ENCODE data around the gene ACVR2B. TPM values are rescaled to one million over a fixed set of nuclear protein-coding genes. Genes with fewer than 3 reads are reported as not detected.
"Not testable (repeated sequence)": the region's sequence is repeated elsewhere in the genome, so short reads cannot be mapped to it uniquely, and the experiment has no call there.

Gene ACVR2B
- 10 to 100 TPM in 1 of 4 donors, 1 to 10 TPM in 3; 3.4 to 11.9 (median 6.9) TPM for total RNA-seq
- polyA plus RNA-seq: 1 to 10 TPM in 1 of 3 donors, under 1 TPM in 2; 0.59 to 1.6 (median 0.94) TPM
- long read RNA-seq, donor 1, full-length matches to known transcripts: 3 of 6 reads
- long read RNA-seq, donor 1, partial matches to known transcripts: 1 of 6 reads
- long read RNA-seq, donor 1, other reads (novel, unspliced or antisense): 2 of 6 reads
- long read RNA-seq, donor 2, full-length matches to known transcripts: 3 of 5 reads
- long read RNA-seq, donor 2, partial matches to known transcripts: 1 of 5 reads
- long read RNA-seq, donor 2, other reads (novel, unspliced or antisense): 1 of 5 reads

DNA sequence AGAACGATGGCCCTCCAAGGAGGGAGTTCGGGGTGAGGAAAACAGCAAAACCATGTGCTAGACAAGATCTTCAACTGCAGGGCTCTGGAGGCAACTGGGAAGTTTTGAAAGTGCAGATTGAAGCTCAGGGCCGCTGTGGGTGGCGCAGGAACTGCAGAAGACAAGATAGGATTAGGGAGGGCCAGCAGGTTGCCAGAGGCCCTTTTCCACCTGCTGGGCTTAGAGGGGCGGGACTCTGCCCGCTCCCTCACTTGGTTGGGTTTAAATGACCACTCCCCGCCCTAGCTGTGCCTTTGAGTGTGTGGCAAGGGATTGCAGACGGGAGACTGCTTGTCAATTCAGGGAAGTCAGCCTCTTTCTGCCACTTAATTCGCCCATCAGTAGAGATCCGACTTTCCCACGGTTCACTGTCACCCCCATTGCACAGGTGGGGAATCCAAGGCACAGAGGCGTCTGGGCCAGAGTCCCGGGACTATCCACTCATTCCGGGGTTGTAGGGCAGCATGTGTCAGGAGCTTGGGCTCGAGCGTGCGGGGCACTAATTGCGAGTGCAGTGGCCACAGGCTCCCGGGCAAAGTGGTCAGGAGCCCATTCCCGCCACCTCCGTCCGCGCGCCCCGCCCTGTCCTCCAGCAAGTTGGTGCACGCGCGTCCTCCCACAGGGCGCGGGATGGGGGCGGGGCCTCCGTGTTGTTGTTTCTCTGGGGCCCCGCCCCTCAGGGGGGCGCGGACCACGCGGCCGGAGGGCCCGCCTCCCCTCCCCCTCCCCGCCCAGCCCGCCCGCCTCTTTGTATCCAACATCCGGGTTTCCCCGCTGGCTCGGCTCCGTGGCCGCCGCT lies at the start of gene ACVR2B:
ACVR2B (plus strand) TSS at position 816 of the 838 bp plus-strand sequence. CDS start 433 bp downstream, outside the sequence.
- H3K27me3 ChIP-seq (ENCODE audit: insufficient read depth in 3 of 3, low read length in 2 of 3): no peaks in the 10 kb centered on the region
- peaks cover 30% of the 10 kb centered on the region for H3K4me1 ChIP-seq
- DNase-seq: peak; percentile 91 to 94
- no peaks in the 10 kb centered on the region for H3K36me3 ChIP-seq (ENCODE audit: insufficient read depth in 1 of 2, low read depth in 1 of 2)
- H3K9me3 ChIP-seq: no peaks in the 10 kb centered on the region
- peak within 1 kb of the TSS; percentile 96 for H3K27ac ChIP-seq
- 5 to 10% (median 8%) methylated on average over 34 to 48 of the region's 48 CpGs for WGBS, 3 donors
- TF ChIP-seq, protein P1, sequence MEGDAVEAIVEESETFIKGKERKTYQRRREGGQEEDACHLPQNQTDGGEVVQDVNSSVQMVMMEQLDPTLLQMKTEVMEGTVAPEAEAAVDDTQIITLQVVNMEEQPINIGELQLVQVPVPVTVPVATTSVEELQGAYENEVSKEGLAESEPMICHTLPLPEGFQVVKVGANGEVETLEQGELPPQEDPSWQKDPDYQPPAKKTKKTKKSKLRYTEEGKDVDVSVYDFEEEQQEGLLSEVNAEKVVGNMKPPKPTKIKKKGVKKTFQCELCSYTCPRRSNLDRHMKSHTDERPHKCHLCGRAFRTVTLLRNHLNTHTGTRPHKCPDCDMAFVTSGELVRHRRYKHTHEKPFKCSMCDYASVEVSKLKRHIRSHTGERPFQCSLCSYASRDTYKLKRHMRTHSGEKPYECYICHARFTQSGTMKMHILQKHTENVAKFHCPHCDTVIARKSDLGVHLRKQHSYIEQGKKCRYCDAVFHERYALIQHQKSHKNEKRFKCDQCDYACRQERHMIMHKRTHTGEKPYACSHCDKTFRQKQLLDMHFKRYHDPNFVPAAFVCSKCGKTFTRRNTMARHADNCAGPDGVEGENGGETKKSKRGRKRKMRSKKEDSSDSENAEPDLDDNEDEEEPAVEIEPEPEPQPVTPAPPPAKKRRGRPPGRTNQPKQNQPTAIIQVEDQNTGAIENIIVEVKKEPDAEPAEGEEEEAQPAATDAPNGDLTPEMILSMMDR (IDR thresholded peaks at IDR 0.05): no peak
- ATAC-seq: peak; percentile 78 to 79 (median 78)
- intact Hi-C loops (cut with DNase I): loop anchor here in 1 of 2 donors (10.0 kb wide), 1 partner anchor 318 kb away; the partner anchor contains the start of genes ACAA1 and MYD88
- peak within 1 kb of the TSS; percentile 95 for H3K4me3 ChIP-seq

DNA sequence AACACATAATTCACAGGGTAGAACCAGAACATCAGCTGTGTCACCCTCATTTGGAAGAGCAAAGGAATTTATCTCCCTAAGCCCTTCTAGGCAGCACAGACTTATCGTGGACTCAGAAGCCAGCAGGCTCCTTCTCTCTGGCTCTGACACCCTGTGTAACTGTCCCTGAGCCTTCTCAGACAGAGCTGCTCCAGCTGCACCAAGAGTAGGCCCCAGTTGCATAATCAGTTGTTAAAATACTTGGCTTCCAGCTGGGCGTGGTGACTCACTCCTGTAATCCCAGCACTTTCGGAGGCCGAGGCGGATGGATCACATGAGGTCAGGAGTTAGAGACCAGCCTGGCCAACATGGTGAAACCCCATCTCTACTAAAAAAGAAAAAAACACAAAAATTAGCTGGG lies 49.4 kb upstream of the ACVR2B start:
- no peaks in the 10 kb centered on the region for H3K4me1 ChIP-seq
- H3K27ac ChIP-seq: no peak overlapping the region
- intact Hi-C loops (cut with DNase I): no loop called here
- peak; percentile 56 to 70 for DNase-seq
- WGBS, 3 donors: 50 to 73% (median 55%) methylated on average over 5 of the region's 5 CpGs
- TF ChIP-seq, protein P1 (IDR thresholded peaks at IDR 0.05): no peak
- peak; percentile 66 to 88 (median 78) for ATAC-seq
- no peaks in the 10 kb centered on the region for H3K27me3 ChIP-seq (ENCODE audit: insufficient read depth in 3 of 3, low read length in 2 of 3)
- H3K36me3 ChIP-seq (ENCODE audit: insufficient read depth in 1 of 2, low read depth in 1 of 2): peaks cover 8 to 16% of the 10 kb centered on the region in 2 donors
- no peaks in the 10 kb centered on the region for H3K9me3 ChIP-seq
- no peak overlapping the region for H3K4me3 ChIP-seq

DNA sequence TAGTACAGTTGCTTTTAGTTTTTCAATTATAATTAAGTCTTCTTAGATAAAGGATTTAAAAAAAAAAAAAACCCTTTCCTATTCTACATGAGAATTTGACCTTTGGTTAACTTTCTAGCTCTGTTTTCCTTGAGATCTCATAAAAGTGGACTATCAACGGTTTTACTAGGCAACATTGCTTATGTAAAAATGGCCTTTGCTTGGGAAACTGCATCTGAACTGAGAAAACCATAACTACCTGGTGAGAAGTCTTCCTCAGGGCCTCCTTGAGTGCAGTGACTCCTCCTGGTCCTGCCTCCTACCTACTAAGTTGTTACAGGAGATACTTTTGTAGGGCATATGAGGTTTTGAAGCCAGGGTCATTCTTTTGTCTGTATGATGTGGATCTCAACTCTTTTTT lies 42.1 kb upstream of the ACVR2B start:
- TF ChIP-seq, protein P1 (IDR thresholded peaks at IDR 0.05): no peak
- DNase-seq (no peak), ATAC-seq (no peak)
- intact Hi-C loops (cut with DNase I): no loop called here
- Histone ChIP-seq H3K36me3 (ENCODE audit: insufficient read depth in 1 of 2, low read depth in 1 of 2) (no peaks in the 10 kb centered on the region), H3K27me3 (ENCODE audit: insufficient read depth in 3 of 3, low read length in 2 of 3) (no peaks in the 10 kb centered on the region), H3K9me3 (no peaks in the 10 kb centered on the region), H3K4me1 (no peaks in the 10 kb centered on the region), H3K4me3 (no peak overlapping the region), H3K27ac (no peak overlapping the region)
- 66 to 79% (median 77%) methylated on average over 1 of the region's 1 CpG for WGBS, 3 donors

DNA sequence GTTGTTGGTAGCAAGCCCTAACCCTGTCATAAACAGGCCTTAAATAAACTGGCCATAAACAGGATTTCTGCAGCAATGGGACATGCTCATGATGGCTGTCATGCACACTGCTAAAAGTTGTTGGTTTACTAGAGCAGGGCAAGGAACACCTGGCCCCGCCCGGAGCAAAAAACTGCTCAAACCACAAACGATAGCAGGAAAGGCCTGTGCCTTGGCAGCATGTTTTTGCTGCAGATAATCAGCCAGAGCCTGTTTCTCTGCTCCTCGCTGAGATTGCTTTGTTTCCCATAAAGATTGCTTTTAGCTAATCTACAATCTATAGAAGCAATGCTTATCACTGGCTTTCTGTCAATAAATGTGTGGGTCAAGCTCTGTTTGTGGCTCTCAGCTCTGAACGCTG lies 32.9 kb upstream of the ACVR2B start:
- WGBS, 3 donors: 84 to 92% (median 90%) methylated on average over 5 of the region's 5 CpGs
- H3K27ac ChIP-seq; intact Hi-C loops (cut with DNase I); H3K9me3 ChIP-seq; H3K36me3 ChIP-seq (ENCODE audit: insufficient read depth in 1 of 2, low read depth in 1 of 2); H3K4me1 ChIP-seq; ATAC-seq; H3K27me3 ChIP-seq (ENCODE audit: insufficient read depth in 3 of 3, low read length in 2 of 3); DNase-seq; H3K4me3 ChIP-seq: not testable (repeated sequence)

Data from psoas muscle (tissue), 8 donors.